GM20431 (cell line): ENCODE measurements around the gene CHRNA4.
"Not testable (repeated sequence)": the region's sequence is repeated elsewhere in the genome, so short reads cannot be mapped to it uniquely, and the experiment has no call there.

Experiments used
- in situ Hi-C: fragments of 300-500 bp; cut with MseI, MboI; formaldehyde crosslinking; loops from one replicate; pipeline ENCODE4 v1.15.0; 2020; ENCODE audit warnings: low sequenced_read_pairs; ENCODE audit not compliant: unreplicated experiment

Gene CHRNA4

GRCh38 chr20:63351811-63352591 lies 9.1 kb downstream of the CHRNA4 start:
- in situ Hi-C loops = no loop called here

DNA sequence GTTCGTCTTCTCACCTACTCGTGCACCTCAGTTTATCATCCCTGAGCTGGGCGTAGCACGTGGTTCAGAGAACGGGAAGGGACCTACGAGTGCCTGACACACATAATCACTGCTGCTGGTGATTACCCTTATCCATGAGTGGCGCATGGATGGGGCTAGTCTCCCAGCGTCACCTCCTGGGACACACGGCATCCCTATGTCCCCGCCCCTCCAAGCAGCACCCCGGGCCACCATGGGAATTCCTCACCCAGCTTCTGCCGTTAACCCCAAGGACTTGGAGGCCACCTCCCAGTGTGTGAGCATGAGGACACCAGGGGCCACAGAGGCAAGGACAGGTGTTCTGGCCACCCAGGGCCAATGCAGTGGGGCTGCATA lies 9.8 kb downstream of the CHRNA4 start:
- in situ Hi-C loops = no loop called here

- in situ Hi-C loops = no loop called here
These were observed 10.4 kb downstream of the CHRNA4 start for GRCh38 chr20:63350597-63351325.

DNA sequence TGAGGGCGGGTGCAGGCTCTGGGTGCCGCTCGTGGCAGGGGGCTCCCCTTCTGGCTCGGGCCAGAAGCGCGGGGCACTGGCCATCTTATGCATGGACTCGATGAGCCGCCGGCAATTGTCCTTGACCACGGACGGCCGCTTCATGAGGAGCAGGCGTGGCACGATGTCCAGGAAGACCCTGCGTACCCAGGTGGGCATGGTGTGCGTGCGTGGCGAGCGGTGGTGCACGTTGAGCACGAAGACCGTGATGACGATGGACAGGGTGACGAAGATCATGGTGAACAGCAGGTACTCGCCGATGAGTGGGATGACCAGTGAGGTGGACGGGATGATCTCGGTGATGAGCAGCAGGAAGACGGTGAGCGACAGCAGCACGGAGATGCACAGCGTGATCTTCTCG lies 11.0 kb downstream of the CHRNA4 start:
- in situ Hi-C loops = no loop called here

GRCh38 chr20:63349516-63349895 lies 11.6 kb downstream of the CHRNA4 start:
- in situ Hi-C loops = no loop called here

GRCh38 chr20:63348828-63349515 lies 12.2 kb downstream of the CHRNA4 start:
- in situ Hi-C loops = no loop called here

GRCh38 chr20:63347950-63348827 lies 13.0 kb downstream of the CHRNA4 start:
- in situ Hi-C loops = no loop called here

DNA sequence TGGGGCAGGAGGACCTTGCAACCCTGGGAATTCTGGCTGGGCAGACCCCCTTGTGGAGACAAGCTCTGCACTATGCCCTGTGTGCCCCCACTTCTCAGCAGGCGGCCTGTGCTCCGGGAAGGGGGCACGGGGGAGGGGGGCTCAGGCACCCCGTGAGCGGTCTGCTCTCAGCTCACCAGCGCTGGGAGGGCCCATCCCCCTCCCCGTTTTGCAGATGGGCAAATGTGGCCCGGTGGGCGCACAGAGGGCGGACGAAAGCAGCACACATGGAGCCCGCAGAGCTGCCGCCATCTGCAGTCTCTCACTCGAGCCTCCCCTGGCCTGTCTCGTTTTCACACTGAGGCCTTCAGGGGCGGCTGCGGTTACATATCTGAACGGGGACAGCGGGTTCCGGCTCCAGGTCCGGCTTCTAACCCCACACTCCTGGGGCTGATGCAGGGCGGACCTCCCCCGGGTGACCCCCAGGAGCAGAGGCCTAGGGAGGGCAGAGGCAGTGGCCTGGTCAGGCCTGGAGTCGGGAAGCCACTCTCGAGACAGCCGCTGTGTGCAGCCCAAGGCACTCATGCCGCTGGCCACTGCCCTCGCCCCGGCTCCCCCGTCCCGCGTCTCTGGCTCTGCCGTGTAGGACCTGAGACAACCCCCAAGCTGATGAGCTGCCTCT lies 13.9 kb downstream of the CHRNA4 start:
- in situ Hi-C loops = no loop called here

- in situ Hi-C loops = no loop called here
These were observed 14.7 kb downstream of the CHRNA4 start for GRCh38 chr20:63346131-63347080.

DNA sequence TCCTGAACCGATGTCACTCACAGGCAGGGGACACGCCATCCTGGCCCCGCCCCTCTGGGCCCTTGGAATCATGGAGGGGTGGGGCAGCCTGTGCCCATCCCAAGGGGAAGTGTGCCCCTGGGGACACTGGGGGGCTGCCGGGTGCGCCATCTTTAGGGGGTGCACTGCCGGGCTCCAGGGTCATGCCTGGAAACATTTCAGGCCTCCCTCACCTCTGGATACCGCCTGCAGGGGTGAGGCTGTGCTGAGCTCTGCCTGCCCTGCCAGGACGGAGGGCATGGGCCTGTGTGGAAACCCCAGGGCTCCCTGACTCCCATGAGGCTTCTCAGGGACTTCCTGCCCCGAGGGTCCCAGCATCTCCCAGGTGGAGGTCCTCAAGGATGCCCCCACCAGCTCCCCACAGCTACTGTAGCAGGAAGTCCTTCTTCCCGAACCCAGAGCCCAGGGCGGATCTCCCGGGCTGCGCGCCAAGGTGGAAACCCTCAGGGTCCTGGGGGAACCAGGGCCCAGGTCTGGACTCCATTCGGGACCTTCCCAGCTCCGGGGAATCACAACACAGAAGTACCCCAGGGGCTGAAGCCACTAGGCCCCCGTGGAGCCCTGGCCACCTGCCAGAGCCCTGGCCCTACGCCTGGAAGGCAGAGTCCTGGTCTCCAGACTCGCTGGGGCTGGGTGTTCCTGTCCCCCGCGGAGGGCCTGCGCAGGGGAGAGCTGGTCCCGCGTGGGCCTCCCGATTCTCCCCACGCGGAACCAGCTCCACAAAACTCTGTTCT lies 15.6 kb downstream of the CHRNA4 start:
- in situ Hi-C loops = no loop called here

- in situ Hi-C loops = no loop called here
These were observed 16.4 kb downstream of the CHRNA4 start for GRCh38 chr20:63344616-63345327.

- in situ Hi-C loops = no loop called here
These were observed 17.4 kb downstream of the CHRNA4 start for GRCh38 chr20:63343460-63344445.

GRCh38 chr20:63342561-63343459 lies 18.3 kb downstream of the CHRNA4 start:
- in situ Hi-C loops = no loop called here

- in situ Hi-C loops = not testable (repeated sequence)
These were observed 20.9 kb downstream of the CHRNA4 start for GRCh38 chr20:63340158-63340688.
